Cortex of kidney (tissue), 1 donor: ENCODE data around the gene HPGDS.
"Not testable (repeated sequence)": the region's sequence is repeated elsewhere in the genome, so short reads cannot be mapped to it uniquely, and the experiment has no call there.

ENCODE experiments used
- DNase-seq: peaks from one replicate; lab custom pipeline; 2025; lab: John Stamatoyannopoulos, UW

Gene HPGDS

GRCh38 chr4:94325835-94326234 lies 16.8 kb downstream of the HPGDS start:
- no peak for DNase-seq

GRCh38 chr4:94319927-94320326 lies 22.7 kb downstream of the HPGDS start:
- DNase-seq = not testable (repeated sequence)

- DNase-seq = no peak
Measured at GRCh38 chr4:94307231-94307871, 35.3 kb downstream of the HPGDS start.

- DNase-seq = no peak
Measured at GRCh38 chr4:94306713-94307112, 35.9 kb downstream of the HPGDS start.

GRCh38 chr4:94305466-94306225 lies 37.0 kb downstream of the HPGDS start:
- DNase-seq = no peak

- no peak for DNase-seq
Measured at GRCh38 chr4:94304365-94304971, 38.2 kb downstream of the HPGDS start.

- no peak for DNase-seq
Measured at GRCh38 chr4:94302191-94302590, 40.4 kb downstream of the HPGDS start.

- no peak for DNase-seq
Measured at GRCh38 chr4:94298725-94299252, 43.8 kb downstream of the HPGDS start.

- DNase-seq = not testable (repeated sequence)
Measured at GRCh38 chr4:94295473-94295872, 47.2 kb downstream of the HPGDS start.

- DNase-seq = not testable (repeated sequence)
Measured at GRCh38 chr4:94293981-94294380, 48.7 kb downstream of the HPGDS start.

- DNase-seq = no peak
Measured at GRCh38 chr4:94290245-94290644, 52.4 kb downstream of the HPGDS start.

- DNase-seq = no peak
Measured at GRCh38 chr4:94285666-94286065, 57.0 kb downstream of the HPGDS start.

- no peak for DNase-seq
Measured at GRCh38 chr4:94284889-94285288, 57.7 kb downstream of the HPGDS start.

GRCh38 chr4:94278781-94279180 lies 63.9 kb downstream of the HPGDS start:
- DNase-seq = no peak

- DNase-seq = no peak
Measured at GRCh38 chr4:94277534-94277933, 65.1 kb downstream of the HPGDS start.

GRCh38 chr4:94276204-94276603 lies 66.4 kb downstream of the HPGDS start:
- DNase-seq = no peak

GRCh38 chr4:94274912-94275311 lies 67.7 kb downstream of the HPGDS start:
- DNase-seq = no peak

GRCh38 chr4:94271248-94271647 lies 71.4 kb downstream of the HPGDS start:
- no peak for DNase-seq

- DNase-seq = no peak
Measured at GRCh38 chr4:94267037-94267436, 75.6 kb downstream of the HPGDS start.

GRCh38 chr4:94262163-94263016 lies 80.2 kb downstream of the HPGDS start:
- no peak for DNase-seq

GRCh38 chr4:94256828-94257227 lies 85.8 kb downstream of the HPGDS start:
- DNase-seq = no peak
